ENCODE measurements around the gene ADCY1.

The ADCY1 gene

GRCh38 chr7:45610019-45610418, 35.9 kb downstream of the ADCY1 start:
- no peak for TF ChIP-seq ZNF274 (IDR thresholded peaks at IDR 0.05; ENCODE audit: low read depth, low read length)
- no peak overlapping the region for H3K4me3 ChIP-seq (ENCODE audit: low read length)

- no peak overlapping the region for H3K4me3 ChIP-seq (ENCODE audit: low read length)
- TF ChIP-seq ZNF274 (IDR thresholded peaks at IDR 0.05; ENCODE audit: low read depth, low read length): no peak
Measured at GRCh38 chr7:45610660-45611299, 36.6 kb downstream of the ADCY1 start.

GRCh38 chr7:45617166-45617565, 43.0 kb downstream of the ADCY1 start:
- no peak overlapping the region for H3K4me3 ChIP-seq (ENCODE audit: low read length)
- no peak for TF ChIP-seq ZNF274 (IDR thresholded peaks at IDR 0.05; ENCODE audit: low read depth, low read length)

- no peak overlapping the region for H3K4me3 ChIP-seq (ENCODE audit: low read length)
- no peak for TF ChIP-seq ZNF274 (IDR thresholded peaks at IDR 0.05; ENCODE audit: low read depth, low read length)
Measured at GRCh38 chr7:45622058-45622457, 47.9 kb downstream of the ADCY1 start.

- H3K4me3 ChIP-seq (ENCODE audit: low read length): no peak overlapping the region
- TF ChIP-seq ZNF274 (IDR thresholded peaks at IDR 0.05; ENCODE audit: low read depth, low read length): no peak
Measured at GRCh38 chr7:45623157-45623556, 49.0 kb downstream of the ADCY1 start.

- no peak overlapping the region for H3K4me3 ChIP-seq (ENCODE audit: low read length)
- no peak for TF ChIP-seq ZNF274 (IDR thresholded peaks at IDR 0.05; ENCODE audit: low read depth, low read length)
Measured at GRCh38 chr7:45623740-45624391, 49.7 kb downstream of the ADCY1 start.

- no peak overlapping the region for H3K4me3 ChIP-seq (ENCODE audit: low read length)
- no peak for TF ChIP-seq ZNF274 (IDR thresholded peaks at IDR 0.05; ENCODE audit: low read depth, low read length)
Measured at GRCh38 chr7:45624392-45624760, 50.2 kb downstream of the ADCY1 start.

GRCh38 chr7:45625067-45625466, 50.9 kb downstream of the ADCY1 start:
- no peak overlapping the region for H3K4me3 ChIP-seq (ENCODE audit: low read length)
- TF ChIP-seq ZNF274 (IDR thresholded peaks at IDR 0.05; ENCODE audit: low read depth, low read length): no peak

- H3K4me3 ChIP-seq (ENCODE audit: low read length): no peak overlapping the region
- TF ChIP-seq ZNF274 (IDR thresholded peaks at IDR 0.05; ENCODE audit: low read depth, low read length): no peak
Measured at GRCh38 chr7:45625714-45626440, 51.7 kb downstream of the ADCY1 start.

- no peak overlapping the region for H3K4me3 ChIP-seq (ENCODE audit: low read length)
- no peak for TF ChIP-seq ZNF274 (IDR thresholded peaks at IDR 0.05; ENCODE audit: low read depth, low read length)
Measured at GRCh38 chr7:45626441-45627430, 52.6 kb downstream of the ADCY1 start.

GRCh38 chr7:45627691-45628456, 53.7 kb downstream of the ADCY1 start:
- no peak for TF ChIP-seq ZNF274 (IDR thresholded peaks at IDR 0.05; ENCODE audit: low read depth, low read length)

GRCh38 chr7:45631569-45631968, 57.4 kb downstream of the ADCY1 start:
- no peak for TF ChIP-seq ZNF274 (IDR thresholded peaks at IDR 0.05; ENCODE audit: low read depth, low read length)

More at GRCh38 chr7:45627691-45628456, 53.7 kb downstream of the ADCY1 start:
- no peak overlapping the region for H3K4me3 ChIP-seq (ENCODE audit: low read length)

GRCh38 chr7:45636733-45637132, 62.6 kb downstream of the ADCY1 start:
- TF ChIP-seq ZNF274 (IDR thresholded peaks at IDR 0.05; ENCODE audit: low read depth, low read length): no peak
- H3K4me3 ChIP-seq (ENCODE audit: low read length): no peak overlapping the region

More at GRCh38 chr7:45631569-45631968, 57.4 kb downstream of the ADCY1 start:
- no peak overlapping the region for H3K4me3 ChIP-seq (ENCODE audit: low read length)

Measured in GM08714 (cell line).